Measurements from ENCODE around the gene DYNLRB1. TPM values are rescaled to one million over a fixed set of nuclear protein-coding genes. Genes with fewer than 3 reads are reported as not detected.

DYNLRB1 gene
- total RNA-seq, 2 experiments from 2014 or later = 66.6 to 70.9 TPM

DNA sequence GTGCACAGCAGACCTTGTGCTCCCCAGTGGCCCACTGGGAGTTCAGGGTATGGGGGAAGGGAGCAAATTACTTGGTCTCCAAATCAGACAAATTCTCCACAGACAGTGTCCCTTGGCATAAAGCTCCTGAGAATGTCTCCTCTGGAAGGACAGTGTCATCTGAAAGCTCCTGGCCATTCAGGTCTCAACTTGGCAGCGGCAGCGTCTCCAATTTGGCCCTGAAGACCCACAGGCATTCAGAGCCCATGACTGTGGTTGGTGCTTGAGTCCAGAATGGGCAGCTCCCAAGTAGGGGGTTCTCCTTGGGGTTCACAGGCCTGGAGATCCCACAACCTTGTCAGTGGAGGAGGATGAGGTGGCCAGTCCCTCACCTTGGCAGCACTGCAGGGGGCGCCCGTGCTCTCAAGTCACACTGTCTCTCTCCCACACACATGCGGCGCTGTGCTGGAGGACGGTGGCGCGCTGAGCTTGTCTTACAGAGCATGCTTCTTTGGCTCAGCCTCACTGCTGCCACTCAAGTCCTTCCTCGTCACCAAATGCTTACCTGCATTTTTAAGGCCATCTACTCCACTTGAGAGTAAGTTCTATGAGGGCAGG is 20.7 kb downstream of the DYNLRB1 start:
- H3K4me1 Mint-ChIP-seq (ENCODE audit: low read depth) = peaks cover 7% of the 10 kb centered on the region
- intact Hi-C loops (cut with micrococcal nuclease) = loop anchor here (5.0 kb wide), 1 partner anchor 170 kb away; no protein-coding TSS in a partner anchor

DNA sequence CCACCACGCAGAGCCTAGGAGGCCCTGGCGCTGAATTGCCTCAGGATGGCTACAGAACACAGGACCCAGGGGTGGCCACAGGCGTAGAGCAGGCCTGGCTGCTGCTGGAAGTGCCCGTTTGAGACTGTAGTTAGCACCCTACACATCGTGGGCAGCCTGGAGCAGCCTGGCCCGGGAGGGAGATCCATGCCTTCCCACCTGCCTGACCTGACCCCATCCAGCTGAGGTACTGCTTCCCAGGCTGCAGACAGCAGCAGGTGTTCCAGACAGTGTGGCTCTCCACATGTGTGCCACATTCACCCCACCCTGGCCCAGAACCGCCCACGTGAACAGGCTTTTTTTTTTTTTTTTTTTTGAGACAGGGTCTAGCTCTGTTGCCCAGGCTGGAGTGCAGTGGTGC is 21.4 kb downstream of the DYNLRB1 start:
- DNase-seq = no peak
- no peak overlapping the region for H3K27ac Mint-ChIP-seq
- H3K4me1 Mint-ChIP-seq (ENCODE audit: low read depth) = peaks cover 7% of the 10 kb centered on the region
- no peaks in the 10 kb centered on the region for H3K27me3 Mint-ChIP-seq
- H3K9me3 Mint-ChIP-seq = no peaks in the 10 kb centered on the region
- ChIA-PET POLR2A (no interaction called here), CTCF (interaction anchor here (0.9 to 4.1 kb wide), 16 partner anchors 7 to 236 kb away, joined by 3 to 56 read pairs (median 4); no protein-coding TSS in a partner anchor)
- no peak for ATAC-seq
- intact Hi-C loops (cut with micrococcal nuclease) = loop anchor here (5.0 kb wide), 1 partner anchor 170 kb away; no protein-coding TSS in a partner anchor
- no peak overlapping the region for H3K4me3 Mint-ChIP-seq
- peaks cover 14% of the 10 kb centered on the region for H3K36me3 Mint-ChIP-seq (ENCODE audit: low read depth)
- TF ChIP-seq, protein P1, sequence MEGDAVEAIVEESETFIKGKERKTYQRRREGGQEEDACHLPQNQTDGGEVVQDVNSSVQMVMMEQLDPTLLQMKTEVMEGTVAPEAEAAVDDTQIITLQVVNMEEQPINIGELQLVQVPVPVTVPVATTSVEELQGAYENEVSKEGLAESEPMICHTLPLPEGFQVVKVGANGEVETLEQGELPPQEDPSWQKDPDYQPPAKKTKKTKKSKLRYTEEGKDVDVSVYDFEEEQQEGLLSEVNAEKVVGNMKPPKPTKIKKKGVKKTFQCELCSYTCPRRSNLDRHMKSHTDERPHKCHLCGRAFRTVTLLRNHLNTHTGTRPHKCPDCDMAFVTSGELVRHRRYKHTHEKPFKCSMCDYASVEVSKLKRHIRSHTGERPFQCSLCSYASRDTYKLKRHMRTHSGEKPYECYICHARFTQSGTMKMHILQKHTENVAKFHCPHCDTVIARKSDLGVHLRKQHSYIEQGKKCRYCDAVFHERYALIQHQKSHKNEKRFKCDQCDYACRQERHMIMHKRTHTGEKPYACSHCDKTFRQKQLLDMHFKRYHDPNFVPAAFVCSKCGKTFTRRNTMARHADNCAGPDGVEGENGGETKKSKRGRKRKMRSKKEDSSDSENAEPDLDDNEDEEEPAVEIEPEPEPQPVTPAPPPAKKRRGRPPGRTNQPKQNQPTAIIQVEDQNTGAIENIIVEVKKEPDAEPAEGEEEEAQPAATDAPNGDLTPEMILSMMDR (IDR thresholded peaks at IDR 0.05) = no peak

More for the DNA sequence above, 20.7 kb downstream of the DYNLRB1 start:
- no peak overlapping the region for H3K27ac Mint-ChIP-seq
- H3K4me3 Mint-ChIP-seq = no peak overlapping the region
- peak; percentile 71 for DNase-seq
- ATAC-seq = peak; percentile 54
- no peaks in the 10 kb centered on the region for H3K27me3 Mint-ChIP-seq
- TF ChIP-seq, protein P1 (IDR thresholded peaks at IDR 0.05) = peak; percentile 54
- ChIA-PET POLR2A (interaction anchor here (0.7 kb wide), 1 partner anchor 20 kb away, joined by 3 read pairs; no protein-coding TSS in a partner anchor), CTCF (interaction anchor here (0.7 to 4.0 kb wide), 9 partner anchors 11 to 233 kb away, joined by 3 to 56 read pairs (median 4); no protein-coding TSS in a partner anchor)
- no peaks in the 10 kb centered on the region for H3K9me3 Mint-ChIP-seq
- peaks cover 14% of the 10 kb centered on the region for H3K36me3 Mint-ChIP-seq (ENCODE audit: low read depth)

- TF ChIP-seq, protein P1 (IDR thresholded peaks at IDR 0.05) = peak; percentile 83
- ChIA-PET POLR2A (no interaction called here), CTCF (interaction anchor here (0.6 to 4.1 kb wide), 28 partner anchors 8 to 237 kb away, joined by 3 to 56 read pairs (median 4); no protein-coding TSS in a partner anchor)
- peak; percentile 72 for DNase-seq
- H3K36me3 Mint-ChIP-seq (ENCODE audit: low read depth) = peaks cover 14% of the 10 kb centered on the region
- H3K27me3 Mint-ChIP-seq = no peaks in the 10 kb centered on the region
- intact Hi-C loops (cut with micrococcal nuclease) = loop anchor here (5.0 kb wide), 1 partner anchor 169 kb away; no protein-coding TSS in a partner anchor
- peak; percentile 85 for ATAC-seq
- H3K4me1 Mint-ChIP-seq (ENCODE audit: low read depth) = peaks cover 7% of the 10 kb centered on the region
- no peak overlapping the region for H3K27ac Mint-ChIP-seq
- H3K4me3 Mint-ChIP-seq = no peak overlapping the region
- no peaks in the 10 kb centered on the region for H3K9me3 Mint-ChIP-seq
Measured at GRCh38 chr20:34538671-34539123, 22.5 kb downstream of the DYNLRB1 start.

DNA sequence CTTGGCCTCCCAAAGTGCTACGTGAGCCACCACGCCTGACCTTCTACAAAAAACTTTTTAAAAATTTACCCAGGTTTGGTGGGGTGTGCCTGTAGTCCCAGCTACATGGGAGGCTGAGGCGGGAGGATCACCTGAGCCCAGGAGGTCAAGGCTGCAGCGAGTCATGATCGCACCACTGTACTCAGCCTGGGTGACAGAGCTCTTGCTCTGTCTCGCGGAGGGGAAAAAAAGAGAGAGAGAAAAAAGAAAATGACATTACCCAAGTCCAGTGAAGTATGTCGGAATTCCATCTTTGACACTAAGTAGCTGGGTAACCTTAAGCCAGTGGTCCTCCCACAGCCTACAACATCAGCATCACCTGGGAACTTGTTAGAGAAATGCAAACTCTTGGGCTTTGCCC is 23.5 kb downstream of the DYNLRB1 start:
- CTCF ChIA-PET = interaction anchor here (1.3 to 4.1 kb wide), 9 partner anchors 9 to 230 kb away, joined by 4 to 56 read pairs (median 16); no protein-coding TSS in a partner anchor
- H3K4me3 Mint-ChIP-seq = no peak overlapping the region

More for the DNA sequence above, 23.5 kb downstream of the DYNLRB1 start:
- H3K36me3 Mint-ChIP-seq (ENCODE audit: low read depth) = peaks cover 14% of the 10 kb centered on the region
- H3K27ac Mint-ChIP-seq = no peak overlapping the region
- ATAC-seq (no peak), DNase-seq (no peak)
- POLR2A ChIA-PET = no interaction called here
- intact Hi-C loops (cut with micrococcal nuclease) = loop anchor here (5.0 kb wide), 1 partner anchor 168 kb away; no protein-coding TSS in a partner anchor
- peaks cover 2% of the 10 kb centered on the region for H3K27me3 Mint-ChIP-seq
- TF ChIP-seq, protein P1 (IDR thresholded peaks at IDR 0.05) = no peak
- no peaks in the 10 kb centered on the region for H3K9me3 Mint-ChIP-seq
- H3K4me1 Mint-ChIP-seq (ENCODE audit: low read depth) = peaks cover 15% of the 10 kb centered on the region

Measured in activated CD8-positive, alpha-beta T cell treated with anti-CD3 and anti-CD28 coated beads for 36 hours (primary cell).